ENCODE measurements around the gene CMIP. TPM values are rescaled to one million over a fixed set of nuclear protein-coding genes. Genes with fewer than 3 reads are reported as not detected.

CMIP gene
- polyA plus RNA-seq, 1 donor from 2014 or later: 15.1 TPM

- Histone ChIP-seq H3K27ac (ENCODE audit: low read length) (no peak overlapping the region), H4K20me1 (ENCODE audit: insufficient read depth) (no peaks in the 10 kb centered on the region), H3K4me2 (ENCODE audit: low read length) (no peak overlapping the region), H3K9me2 (ENCODE audit: insufficient read depth, low read length) (no peaks in the 10 kb centered on the region), H3K79me2 (replicated peaks; ENCODE audit: insufficient read depth, low read length) (peaks cover 45% of the 10 kb centered on the region), H3K27me3 (ENCODE audit: insufficient read depth, low read depth, low read length) (no peaks in the 10 kb centered on the region), H3K9me3 (ENCODE audit: low read length) (no peaks in the 10 kb centered on the region), H2AFZ (ENCODE audit: low read depth, low read length) (no peak overlapping the region), H3K36me3 (ENCODE audit: insufficient read depth, low read length) (no peaks in the 10 kb centered on the region), H3K9ac (ENCODE audit: low read length) (no peak overlapping the region), H3F3A (ENCODE audit: insufficient read depth, low read length, poor library complexity, severe bottlenecking) (no peaks in the 10 kb centered on the region), H3K4me3 (ENCODE audit: low read length) (no peak overlapping the region)
- TF ChIP-seq MXI1 (conservative IDR thresholded peaks at IDR 0.05; ENCODE audit: poor library complexity, severe bottlenecking): no peak
- no peak for TF ChIP-seq CTCF (IDR thresholded peaks at IDR 0.05; ENCODE audit: poor library complexity, severe bottlenecking)
- no peak for TF ChIP-seq TAF1 (IDR thresholded peaks at IDR 0.05; ENCODE audit: low read depth)
- no peak for TF ChIP-seq REST (IDR thresholded peaks at IDR 0.05; ENCODE audit: borderline replicate concordance)
These were observed 202.0 kb downstream of the CMIP start for GRCh38 chr16:81646561-81646960.

- H3K79me2 ChIP-seq (replicated peaks; ENCODE audit: insufficient read depth, low read length): peaks cover 45% of the 10 kb centered on the region
- TF ChIP-seq MXI1 (conservative IDR thresholded peaks at IDR 0.05; ENCODE audit: poor library complexity, severe bottlenecking) (no peak), SMC3 (conservative IDR thresholded peaks at IDR 0.05; ENCODE audit: poor library complexity) (no peak), EZH2 (IDR thresholded peaks at IDR 0.05; ENCODE audit: borderline replicate concordance, insufficient read depth, low read length, poor library complexity, severe bottlenecking) (no peak), POLR2AphosphoS5 (IDR thresholded peaks at IDR 0.05) (no peak), CTCF (IDR thresholded peaks at IDR 0.05; ENCODE audit: poor library complexity, severe bottlenecking) (no peak), RAD21 (conservative IDR thresholded peaks at IDR 0.05) (no peak), REST (IDR thresholded peaks at IDR 0.05; ENCODE audit: borderline replicate concordance) (no peak), EP300 (conservative IDR thresholded peaks at IDR 0.05; ENCODE audit: poor library complexity, severe bottlenecking) (no peak)
- no peaks in the 10 kb centered on the region for H3K9me2 ChIP-seq (ENCODE audit: insufficient read depth, low read length)
- no peaks in the 10 kb centered on the region for H3K9me3 ChIP-seq (ENCODE audit: low read length)
- no peaks in the 10 kb centered on the region for H3K27me3 ChIP-seq (ENCODE audit: insufficient read depth, low read depth, low read length)
- H4K20me1 ChIP-seq (ENCODE audit: insufficient read depth): no peaks in the 10 kb centered on the region
- no peak overlapping the region for H3K4me2 ChIP-seq (ENCODE audit: low read length)
- no peak overlapping the region for H2AFZ ChIP-seq (ENCODE audit: low read depth, low read length)
- H3K4me3 ChIP-seq (ENCODE audit: low read length): no peak overlapping the region
- H3F3A ChIP-seq (ENCODE audit: insufficient read depth, low read length, poor library complexity, severe bottlenecking): no peaks in the 10 kb centered on the region
- H3K36me3 ChIP-seq (ENCODE audit: insufficient read depth, low read length): no peaks in the 10 kb centered on the region
- no peak overlapping the region for H3K27ac ChIP-seq (ENCODE audit: low read length)
- H3K9ac ChIP-seq (ENCODE audit: low read length): no peak overlapping the region
These were observed 202.9 kb downstream of the CMIP start for GRCh38 chr16:81647527-81647926.
